ENCODE data around the gene GABPA.
"Not testable (repeated sequence)": the region's sequence is repeated elsewhere in the genome, so short reads cannot be mapped to it uniquely, and the experiment has no call there.

Gene GABPA

DNA sequence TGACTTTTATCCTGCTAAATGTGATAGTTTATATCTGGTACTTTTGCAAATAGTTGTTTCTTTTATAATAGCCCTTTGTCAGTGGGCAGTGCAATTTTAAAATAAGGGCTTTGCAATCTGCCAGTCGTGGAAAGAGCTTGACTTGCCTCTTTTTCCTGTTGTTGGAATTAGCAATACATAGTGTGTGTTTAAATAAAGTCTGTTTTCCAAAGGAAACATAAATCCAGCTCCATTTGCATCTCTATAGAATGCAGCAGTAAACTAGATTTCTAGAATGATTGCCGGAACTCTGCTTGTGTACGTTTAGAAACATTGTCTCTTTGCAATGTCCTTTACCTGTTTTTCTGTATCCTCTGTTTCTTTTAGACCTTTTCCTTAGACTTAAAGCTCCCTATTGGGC is 33.1 kb downstream of the GABPA start:
- DNase-seq (no peak), ATAC-seq (no peak)
- no peaks in the 10 kb centered on the region for H3K27me3 Mint-ChIP-seq
- no peaks in the 10 kb centered on the region for H3K9me3 Mint-ChIP-seq
- no peak overlapping the region for H3K4me3 Mint-ChIP-seq
- peaks cover 6% of the 10 kb centered on the region for H3K4me1 Mint-ChIP-seq
- no peak overlapping the region for H3K27ac Mint-ChIP-seq

DNA sequence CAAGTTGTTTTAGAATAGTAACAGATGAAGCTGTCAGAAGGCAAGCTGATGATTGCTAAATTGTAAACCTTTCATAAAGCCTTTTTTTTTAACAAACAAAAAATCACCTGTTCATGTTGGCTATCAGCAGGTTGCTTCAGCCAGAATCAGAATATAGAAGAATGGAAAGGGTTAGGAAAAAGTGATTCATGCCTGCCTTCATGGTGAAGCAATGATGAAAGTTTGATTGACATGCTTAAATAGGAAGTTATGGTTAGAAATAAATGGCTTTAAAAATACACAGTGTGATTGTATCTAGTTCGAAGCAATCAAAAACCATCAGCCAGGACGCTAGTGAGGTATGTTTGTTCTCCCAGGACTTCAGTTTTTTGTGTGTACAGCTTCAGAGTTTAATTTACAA is 37.9 kb downstream of the GABPA start:
- H3K27me3 Mint-ChIP-seq: no peaks in the 10 kb centered on the region
- no peak overlapping the region for H3K4me3 Mint-ChIP-seq
- DNase-seq: no peak
- peaks cover 8% of the 10 kb centered on the region for H3K4me1 Mint-ChIP-seq
- no peak for ATAC-seq
- no peaks in the 10 kb centered on the region for H3K9me3 Mint-ChIP-seq
- H3K27ac Mint-ChIP-seq: peak overlapping the region in 1 of 2 donors; percentile 67

DNA sequence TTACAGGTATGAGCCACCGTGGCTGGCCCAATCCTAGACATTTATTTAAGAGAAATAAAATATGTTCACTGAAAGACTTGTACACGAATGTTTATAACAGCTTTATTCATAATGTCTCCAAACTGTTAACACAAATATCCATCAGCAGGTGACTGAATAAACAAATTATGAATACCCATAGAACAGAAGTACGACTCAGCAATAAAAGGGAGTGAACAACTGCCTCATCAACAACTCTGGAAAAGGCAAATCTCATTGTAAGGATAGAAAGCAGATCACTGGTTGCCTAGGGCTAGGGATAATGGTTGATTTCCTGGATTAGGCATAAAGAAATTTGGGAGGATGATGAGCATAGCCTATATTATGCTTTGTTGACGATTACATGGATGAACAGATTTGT is 41.7 kb downstream of the GABPA start:
- no peak overlapping the region for H3K4me3 Mint-ChIP-seq
- peaks cover 8% of the 10 kb centered on the region for H3K4me1 Mint-ChIP-seq
- H3K27ac Mint-ChIP-seq: no peak overlapping the region
- DNase-seq: no peak
- no peaks in the 10 kb centered on the region for H3K9me3 Mint-ChIP-seq
- no peak for ATAC-seq
- no peaks in the 10 kb centered on the region for H3K27me3 Mint-ChIP-seq

DNA sequence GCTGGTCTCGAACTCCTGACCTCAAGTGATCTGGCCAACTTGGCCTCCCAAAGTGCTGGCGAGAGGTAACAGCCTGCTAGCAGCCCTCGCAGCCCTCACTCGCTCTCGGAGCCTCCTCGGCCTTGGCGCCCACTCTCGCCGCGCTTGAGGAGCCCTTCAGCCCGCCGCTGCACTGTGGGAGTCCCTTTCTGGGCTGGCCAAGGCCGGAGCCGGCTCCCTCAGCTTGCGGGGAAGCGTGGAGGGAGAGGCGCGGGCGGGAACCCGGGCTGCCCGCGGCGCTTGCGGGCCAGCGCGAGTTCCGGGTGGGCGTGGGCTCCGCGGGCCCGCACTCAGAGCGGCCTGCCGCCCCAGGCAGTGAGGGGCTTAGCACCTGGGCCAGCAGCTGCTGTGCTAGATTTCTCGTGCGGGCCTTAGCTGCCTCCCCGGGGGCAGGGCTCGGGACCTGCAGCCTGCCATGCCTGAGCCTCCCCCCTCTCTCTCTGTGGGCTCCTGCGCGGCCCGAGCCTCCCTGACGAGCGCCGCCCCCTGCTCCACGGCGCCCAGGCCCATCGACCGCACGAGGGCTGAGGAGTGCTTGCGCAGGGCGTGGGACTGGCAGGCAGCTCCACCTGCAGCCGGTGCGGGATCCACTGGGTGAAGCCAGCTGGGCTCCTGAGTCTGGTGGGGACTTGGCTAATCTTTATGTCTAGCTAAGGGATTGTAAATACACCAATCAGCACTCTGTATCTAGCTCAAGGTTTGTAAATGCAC is 43.5 kb downstream of the GABPA start:
- H3K9me3 Mint-ChIP-seq, H3K27ac Mint-ChIP-seq, H3K27me3 Mint-ChIP-seq, H3K4me3 Mint-ChIP-seq, DNase-seq, H3K4me1 Mint-ChIP-seq: not testable (repeated sequence)
- ATAC-seq: peak; percentile 35

DNA sequence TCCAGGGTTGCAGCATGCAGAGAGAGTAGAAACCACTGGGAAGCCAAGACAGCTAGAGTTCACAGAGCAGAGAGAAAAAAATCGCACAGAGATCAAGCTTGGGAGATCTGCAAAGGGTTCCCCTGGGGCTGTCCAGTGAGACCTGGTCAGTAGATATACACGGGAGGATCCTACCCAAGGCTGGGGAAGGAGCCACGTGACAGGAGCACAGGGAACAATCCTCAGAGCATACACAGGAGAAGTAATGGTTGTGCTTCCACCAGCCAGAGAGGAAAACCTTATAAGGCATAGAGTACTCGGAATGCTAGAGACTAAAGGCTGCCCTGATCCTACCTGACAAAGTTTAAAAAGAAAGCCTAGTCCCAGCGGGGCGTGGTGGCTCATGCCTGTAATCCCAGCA is 53.9 kb downstream of the GABPA start:
- no peak overlapping the region for H3K27ac Mint-ChIP-seq
- H3K4me3 Mint-ChIP-seq: no peak overlapping the region
- DNase-seq: no peak
- no peak for ATAC-seq
- no peaks in the 10 kb centered on the region for H3K4me1 Mint-ChIP-seq
- peaks cover 27% of the 10 kb centered on the region for H3K27me3 Mint-ChIP-seq
- H3K9me3 Mint-ChIP-seq: no peaks in the 10 kb centered on the region

DNA sequence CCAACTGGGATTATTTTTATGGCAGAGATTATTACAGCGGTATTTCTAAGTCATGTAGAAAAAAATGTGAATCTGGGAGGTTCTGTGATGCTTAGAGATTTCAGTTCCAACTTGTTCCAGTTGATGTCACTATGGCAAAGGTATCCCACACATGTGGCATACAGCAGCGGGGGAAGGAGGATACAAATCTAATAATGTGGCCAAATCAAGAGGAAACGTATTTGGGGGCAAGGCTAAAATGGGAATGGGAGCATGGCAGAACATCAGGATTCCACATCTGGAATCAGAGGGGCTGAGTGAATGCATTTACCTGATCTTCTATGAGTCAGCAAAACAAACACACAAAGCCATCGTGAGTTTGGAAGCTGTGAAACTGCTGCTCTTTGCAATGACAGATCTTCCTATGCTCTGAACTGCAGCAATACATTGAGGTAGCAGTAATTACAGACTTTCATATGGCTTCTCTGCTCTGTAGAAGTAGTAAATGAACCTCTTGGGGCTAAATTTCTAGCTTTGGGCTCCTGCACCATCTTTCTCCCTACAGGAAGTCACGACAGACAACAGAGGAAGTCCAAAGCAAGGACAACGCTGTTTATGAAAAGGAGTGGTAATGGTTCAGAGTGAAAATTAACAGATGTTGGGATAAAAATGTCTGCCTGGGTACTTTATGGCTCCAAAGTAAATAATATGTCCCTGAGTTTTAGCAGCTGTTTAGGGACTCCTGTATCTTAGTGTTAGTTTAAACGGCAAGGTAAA is 55.5 kb downstream of the GABPA start:
- H3K4me1 Mint-ChIP-seq: no peaks in the 10 kb centered on the region
- DNase-seq: peak; percentile 10 to 12
- peaks cover 19% of the 10 kb centered on the region for H3K27me3 Mint-ChIP-seq
- ATAC-seq: peak; percentile 75
- H3K4me3 Mint-ChIP-seq: peak overlapping the region; percentile 45 to 79
- H3K9me3 Mint-ChIP-seq: no peaks in the 10 kb centered on the region
- H3K27ac Mint-ChIP-seq: peak overlapping the region in 1 of 2 donors; percentile 87

DNA sequence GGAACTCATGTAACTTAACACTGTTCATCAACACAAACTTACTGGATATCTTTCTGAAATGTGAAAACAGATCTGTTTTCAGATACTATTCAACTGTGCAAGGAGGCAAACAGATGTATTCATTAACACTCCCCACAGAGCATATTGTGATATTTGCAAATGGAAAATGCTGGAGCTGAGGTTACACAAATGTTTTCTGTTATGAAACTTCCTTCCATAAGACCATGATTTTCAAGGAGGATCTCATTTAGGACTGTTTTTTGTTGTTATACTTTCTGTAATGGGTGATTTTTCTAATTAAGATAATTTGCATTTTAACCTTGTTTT is 56.1 kb downstream of the GABPA start:
- H3K9me3 Mint-ChIP-seq: no peaks in the 10 kb centered on the region
- peaks cover 19% of the 10 kb centered on the region for H3K27me3 Mint-ChIP-seq
- H3K4me1 Mint-ChIP-seq: no peaks in the 10 kb centered on the region
- DNase-seq (no peak), ATAC-seq (peak; percentile 15)
- peak overlapping the region; percentile 45 to 79 for H3K4me3 Mint-ChIP-seq
- H3K27ac Mint-ChIP-seq: peak overlapping the region in 1 of 2 donors; percentile 87

DNA sequence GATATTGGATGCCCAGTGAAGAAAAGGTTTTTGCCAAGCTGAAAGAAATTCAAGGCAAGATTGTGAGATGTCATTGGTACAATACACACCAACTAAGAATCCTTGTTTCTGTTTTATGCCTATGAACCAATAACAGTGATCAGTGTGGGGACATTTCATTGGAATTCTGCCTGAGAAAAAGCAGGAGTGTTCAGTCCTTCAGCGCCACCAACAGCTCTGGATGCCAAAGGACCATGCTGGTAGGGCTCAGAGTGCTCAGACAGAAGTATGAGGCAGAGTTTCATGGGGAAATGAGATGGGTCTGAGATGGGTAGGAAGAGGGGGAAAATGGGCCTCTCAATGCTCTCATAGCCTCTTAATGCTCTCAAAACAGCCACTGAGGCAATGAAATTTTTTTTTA is 56.5 kb downstream of the GABPA start:
- no peaks in the 10 kb centered on the region for H3K4me1 Mint-ChIP-seq
- H3K27me3 Mint-ChIP-seq: peaks cover 19% of the 10 kb centered on the region
- no peak overlapping the region for H3K4me3 Mint-ChIP-seq
- no peak for DNase-seq
- no peaks in the 10 kb centered on the region for H3K9me3 Mint-ChIP-seq
- H3K27ac Mint-ChIP-seq: no peak overlapping the region
- no peak for ATAC-seq

DNA sequence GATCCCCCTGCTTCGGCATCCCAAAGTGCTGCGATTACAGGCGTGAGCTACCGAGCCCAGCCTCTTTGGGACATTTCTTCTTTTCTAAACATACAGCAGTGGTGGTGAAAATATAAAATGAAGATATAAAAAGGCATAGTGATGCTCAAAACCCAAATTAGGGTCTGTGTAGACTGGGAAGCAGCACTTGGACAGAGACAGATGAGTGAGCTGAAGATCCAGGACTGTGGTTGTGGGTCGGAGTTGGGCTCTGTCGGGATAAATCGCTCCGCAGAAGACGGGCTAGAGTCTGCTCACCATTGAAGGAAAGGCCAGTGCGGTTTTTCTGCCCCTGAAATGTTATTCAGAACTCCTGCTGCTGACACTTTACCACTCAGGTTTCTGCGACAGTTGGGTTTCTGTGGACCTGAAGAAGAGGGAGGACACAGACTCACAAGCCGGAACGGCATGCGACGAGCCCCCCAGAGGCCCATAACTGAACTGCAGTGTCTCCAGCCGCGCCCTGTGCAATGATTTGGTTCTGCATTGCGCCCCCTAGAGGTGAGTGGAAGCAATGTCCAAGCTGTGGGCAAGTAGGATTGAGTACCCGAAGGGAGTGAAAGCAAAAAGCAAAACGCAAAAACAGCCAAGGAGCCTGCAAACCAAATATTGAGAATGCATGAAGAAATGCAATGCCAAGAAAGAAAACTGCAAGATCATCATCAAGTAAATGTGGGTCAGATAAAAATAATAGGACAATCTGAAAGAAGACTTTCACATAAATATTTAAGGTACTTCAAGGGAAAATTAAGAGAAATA is 66.6 kb downstream of the GABPA start:
- Mint-ChIP-seq H3K9me3 (no peaks in the 10 kb centered on the region), H3K4me3 (peak overlapping the region; percentile 16 to 49), H3K4me1 (peaks cover 9% of the 10 kb centered on the region), H3K27ac (no peak overlapping the region), H3K27me3 (peaks cover 20% of the 10 kb centered on the region)
- DNase-seq: peak; percentile 91 to 92
- peak; percentile 100 for ATAC-seq

DNA sequence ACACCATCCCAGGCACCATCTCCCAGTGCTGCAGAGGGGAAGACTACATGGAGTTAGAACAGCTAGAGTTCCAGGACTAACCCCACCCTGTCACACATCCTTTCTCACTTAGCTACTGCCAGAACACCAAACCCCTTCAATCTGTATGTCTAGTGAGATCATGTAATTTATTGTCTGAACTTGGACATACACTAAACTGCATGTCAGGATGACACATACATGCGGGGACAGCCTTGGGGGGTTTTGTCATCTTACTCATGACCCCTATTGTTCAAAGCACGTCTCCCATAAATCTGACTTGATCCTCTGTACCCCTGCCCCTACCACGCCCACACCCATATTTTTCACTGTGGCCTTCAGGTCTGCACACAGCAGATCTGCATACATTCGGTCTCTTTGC is 71.3 kb downstream of the GABPA start:
- DNase-seq (no peak), ATAC-seq (no peak)
- Mint-ChIP-seq H3K9me3 (no peaks in the 10 kb centered on the region), H3K27me3 (peaks cover 20% of the 10 kb centered on the region), H3K4me1 (peaks cover 16% of the 10 kb centered on the region), H3K27ac (no peak overlapping the region), H3K4me3 (no peak overlapping the region)

DNA sequence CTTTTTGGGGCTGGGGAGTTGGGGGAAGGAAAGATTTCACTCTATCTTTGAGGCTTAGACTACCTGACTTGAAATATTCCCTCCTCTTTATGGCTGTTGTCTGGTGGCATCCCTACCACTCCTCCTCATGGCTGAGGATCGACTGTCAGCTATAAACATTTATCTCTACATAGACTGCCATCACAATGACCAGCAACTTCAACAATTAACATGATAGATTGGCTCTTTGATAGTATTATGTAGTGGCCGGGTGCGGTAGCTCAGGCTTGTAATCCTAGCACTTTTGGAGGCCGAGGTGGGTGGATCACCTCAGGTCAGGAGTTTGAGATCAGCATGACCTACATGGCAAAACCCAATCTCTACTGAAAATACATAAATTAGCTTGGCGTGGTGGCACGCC is 72.4 kb downstream of the GABPA start:
- Mint-ChIP-seq H3K27me3 (peaks cover 10% of the 10 kb centered on the region), H3K4me1 (peaks cover 7% of the 10 kb centered on the region), H3K9me3 (no peaks in the 10 kb centered on the region), H3K4me3 (no peak overlapping the region), H3K27ac (peak overlapping the region; percentile 4 to 37)
- ATAC-seq (no peak), DNase-seq (no peak)

DNA sequence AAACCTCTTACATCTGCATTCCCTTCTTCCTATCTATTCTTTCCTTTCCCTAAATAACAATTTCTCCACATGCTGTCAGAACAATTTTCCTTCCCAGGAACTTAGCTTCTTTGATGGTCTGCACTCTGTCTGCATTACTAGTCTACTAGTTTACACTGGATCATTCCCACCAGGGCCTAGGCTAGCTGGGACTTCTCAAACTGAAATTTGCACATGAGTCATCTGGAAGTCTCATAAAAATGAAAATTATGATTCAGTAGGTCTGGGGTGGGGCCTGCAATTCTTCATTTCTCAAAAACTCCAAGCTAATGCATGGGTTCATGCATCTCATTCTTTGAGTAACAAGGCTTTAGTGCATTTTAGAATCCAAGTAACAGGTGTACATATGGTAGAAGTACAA is 74.2 kb downstream of the GABPA start:
- no peaks in the 10 kb centered on the region for H3K27me3 Mint-ChIP-seq
- no peak for DNase-seq
- H3K4me1 Mint-ChIP-seq: peaks cover 7% of the 10 kb centered on the region
- no peak overlapping the region for H3K27ac Mint-ChIP-seq
- ATAC-seq: no peak
- no peaks in the 10 kb centered on the region for H3K9me3 Mint-ChIP-seq
- no peak overlapping the region for H3K4me3 Mint-ChIP-seq

DNA sequence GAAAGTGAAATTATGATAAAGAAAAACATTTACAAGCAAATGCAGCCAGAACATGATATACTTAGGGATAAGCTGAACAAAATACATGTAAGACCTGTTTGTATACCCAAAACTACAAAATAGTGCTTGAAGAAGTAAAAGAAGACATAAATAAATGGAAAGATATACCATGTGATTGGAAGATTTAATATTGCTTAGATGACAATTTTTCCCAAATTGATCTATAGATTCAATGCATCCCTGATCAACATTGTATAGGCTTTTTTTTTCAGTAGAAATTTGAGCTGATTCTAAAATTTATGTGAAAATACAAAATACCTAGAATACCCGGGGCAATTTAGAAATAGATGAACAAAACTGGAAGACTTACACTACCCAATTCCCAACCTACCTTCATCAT is 76.4 kb downstream of the GABPA start:
- no peak overlapping the region for H3K4me3 Mint-ChIP-seq
- no peaks in the 10 kb centered on the region for H3K27me3 Mint-ChIP-seq
- DNase-seq (no peak), ATAC-seq (no peak)
- peaks cover 7% of the 10 kb centered on the region for H3K4me1 Mint-ChIP-seq
- H3K9me3 Mint-ChIP-seq: no peaks in the 10 kb centered on the region
- H3K27ac Mint-ChIP-seq: no peak overlapping the region

DNA sequence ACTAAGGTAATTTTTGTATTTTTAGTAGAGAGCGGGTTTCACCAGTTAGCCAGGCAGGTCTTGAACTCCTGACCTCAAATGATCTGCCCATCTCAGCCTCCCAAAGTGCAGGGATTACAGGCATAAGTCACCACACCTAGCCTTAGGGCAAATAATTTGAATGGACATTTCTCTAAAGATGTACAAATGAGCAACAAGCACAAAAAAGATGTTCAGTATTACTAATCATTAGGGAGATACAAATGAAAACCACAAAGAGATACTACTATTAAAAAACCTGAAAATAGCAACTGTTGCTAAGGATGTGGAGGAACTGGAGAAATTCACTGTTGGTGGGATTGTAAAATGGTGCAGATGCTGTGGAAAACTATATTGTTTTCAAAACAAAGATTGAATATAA is 79.1 kb downstream of the GABPA start:
- Mint-ChIP-seq H3K27ac (no peak overlapping the region), H3K4me1 (peaks cover 3% of the 10 kb centered on the region), H3K4me3 (no peak overlapping the region), H3K27me3 (no peaks in the 10 kb centered on the region), H3K9me3 (no peaks in the 10 kb centered on the region)
- ATAC-seq: no peak
- DNase-seq: no peak

DNA sequence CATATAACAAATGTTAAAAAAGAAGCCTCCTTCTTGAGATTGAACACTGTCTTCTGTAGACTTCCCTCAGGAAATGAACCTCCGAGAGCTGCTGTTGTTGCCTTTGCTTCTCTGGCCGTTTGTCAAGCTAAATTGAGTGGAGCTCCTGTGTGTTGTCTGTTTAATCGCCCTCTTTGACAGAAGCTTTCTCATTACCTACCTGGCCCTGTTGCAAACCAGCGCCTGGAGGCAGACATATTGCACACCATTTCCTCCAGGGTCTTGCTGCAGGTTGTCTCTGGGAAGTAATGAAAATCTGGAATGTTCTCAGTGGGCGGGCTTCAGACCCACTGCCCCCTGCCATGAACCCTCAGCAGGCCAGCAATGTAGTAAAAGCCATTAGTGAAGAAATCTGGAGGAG is 83.3 kb downstream of the GABPA start:
- ATAC-seq (no peak), DNase-seq (no peak)
- Mint-ChIP-seq H3K27ac (no peak overlapping the region), H3K27me3 (no peaks in the 10 kb centered on the region), H3K4me1 (no peaks in the 10 kb centered on the region), H3K9me3 (no peaks in the 10 kb centered on the region), H3K4me3 (no peak overlapping the region)

DNA sequence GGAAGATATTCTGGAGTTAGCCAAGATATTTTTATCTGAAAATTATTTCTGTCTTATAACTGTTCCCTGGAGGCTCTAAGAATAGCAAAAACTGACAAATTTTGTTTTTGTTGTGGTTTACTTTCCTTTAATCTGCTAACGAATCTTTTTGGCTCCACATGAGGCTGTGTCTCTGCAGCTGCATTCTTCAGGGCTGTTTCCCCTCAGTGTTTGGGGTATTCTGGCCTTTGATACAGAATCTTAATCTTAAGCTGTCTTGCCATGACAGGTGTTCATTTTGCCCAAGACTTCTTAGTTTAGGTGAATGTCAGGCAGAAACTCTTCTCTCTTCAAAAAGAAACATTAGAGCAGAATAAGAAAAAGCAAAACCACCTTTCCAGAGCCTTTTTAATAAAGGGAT is 83.8 kb downstream of the GABPA start:
- no peak for ATAC-seq
- Mint-ChIP-seq H3K4me1 (no peaks in the 10 kb centered on the region), H3K27ac (no peak overlapping the region), H3K4me3 (no peak overlapping the region), H3K9me3 (no peaks in the 10 kb centered on the region), H3K27me3 (no peaks in the 10 kb centered on the region)
- DNase-seq: no peak
